ENCODE results near the gene MRPL49.

MRPL49 gene

GRCh38 chr11:65103476-65103875 lies 18.6 kb upstream of the MRPL49 start:
- no peak for TF ChIP-seq EZH2 (optimal IDR thresholded peaks at IDR 0.05; ENCODE audit: low read depth, low read length)
- no peak for TF ChIP-seq EZH2phosphoT487 (IDR thresholded peaks at IDR 0.05; ENCODE audit: low read length)
- TF ChIP-seq CTCF (IDR thresholded peaks at IDR 0.05; ENCODE audit: low read length): no peak
- no peak overlapping the region for H3K27ac ChIP-seq (ENCODE audit: low read length)
- no peak for DNase-seq

GRCh38 chr11:65104628-65105027 lies 17.5 kb upstream of the MRPL49 start:
- no peaks in the 10 kb centered on the region for H3K4me1 ChIP-seq (ENCODE audit: low read length)
- no peaks in the 10 kb centered on the region for H3K9me3 ChIP-seq (replicated peaks; ENCODE audit: insufficient read depth, low read length)
- no peaks in the 10 kb centered on the region for H3K9me2 ChIP-seq (replicated peaks; ENCODE audit: insufficient read depth, low read length)
- H2AFZ ChIP-seq (ENCODE audit: low read length): no peak overlapping the region
- H3K9ac ChIP-seq (ENCODE audit: low read length): no peak overlapping the region
- H3K27me3 ChIP-seq (replicated peaks; ENCODE audit: insufficient read depth, low read length): no peaks in the 10 kb centered on the region
- H3K4me2 ChIP-seq (ENCODE audit: low read depth, low read length): no peak overlapping the region
- TF ChIP-seq CTCF (IDR thresholded peaks at IDR 0.05; ENCODE audit: low read length): no peak
- no peak for TF ChIP-seq EZH2phosphoT487 (IDR thresholded peaks at IDR 0.05; ENCODE audit: low read length)
- TF ChIP-seq EZH2 (optimal IDR thresholded peaks at IDR 0.05; ENCODE audit: low read depth, low read length): no peak
- H3K79me2 ChIP-seq (ENCODE audit: low read length): peaks cover 61% of the 10 kb centered on the region
- H4K20me1 ChIP-seq (ENCODE audit: insufficient read depth, low read length): no peaks in the 10 kb centered on the region
- no peak for DNase-seq
- no peaks in the 10 kb centered on the region for H3K36me3 ChIP-seq (replicated peaks; ENCODE audit: insufficient read depth, low read length)
- H3F3A ChIP-seq (ENCODE audit: insufficient read depth, low read length): peaks cover 2% of the 10 kb centered on the region
- H3K4me3 ChIP-seq (ENCODE audit: low read length): no peak overlapping the region
- H3K27ac ChIP-seq (ENCODE audit: low read length): no peak overlapping the region

More at GRCh38 chr11:65103476-65103875, 18.6 kb upstream of the MRPL49 start:
- no peaks in the 10 kb centered on the region for H3K9me3 ChIP-seq (replicated peaks; ENCODE audit: insufficient read depth, low read length)
- H3K9ac ChIP-seq (ENCODE audit: low read length): no peak overlapping the region
- H3K4me2 ChIP-seq (ENCODE audit: low read depth, low read length): no peak overlapping the region
- no peaks in the 10 kb centered on the region for H3K9me2 ChIP-seq (replicated peaks; ENCODE audit: insufficient read depth, low read length)
- no peak overlapping the region for H3K4me3 ChIP-seq (ENCODE audit: low read length)
- H3K36me3 ChIP-seq (replicated peaks; ENCODE audit: insufficient read depth, low read length): no peaks in the 10 kb centered on the region
- H3K27me3 ChIP-seq (replicated peaks; ENCODE audit: insufficient read depth, low read length): no peaks in the 10 kb centered on the region
- H3K4me1 ChIP-seq (ENCODE audit: low read length): 0 out of 2 replicates have a peak, but pooled peaks cover 1% of the 10 kb centered on the region
- peaks cover 72% of the 10 kb centered on the region for H3K79me2 ChIP-seq (ENCODE audit: low read length)
- no peaks in the 10 kb centered on the region for H4K20me1 ChIP-seq (ENCODE audit: insufficient read depth, low read length)
- H3F3A ChIP-seq (ENCODE audit: insufficient read depth, low read length): no peaks in the 10 kb centered on the region; the same call in 1 of the 2 replicates
- no peak overlapping the region for H2AFZ ChIP-seq (ENCODE audit: low read length)

- peaks cover 44% of the 10 kb centered on the region for H3K79me2 ChIP-seq (ENCODE audit: low read length)
- no peak overlapping the region for H3K27ac ChIP-seq (ENCODE audit: low read length)
- H3K27me3 ChIP-seq (replicated peaks; ENCODE audit: insufficient read depth, low read length): no peaks in the 10 kb centered on the region
- no peak overlapping the region for H2AFZ ChIP-seq (ENCODE audit: low read length)
- H4K20me1 ChIP-seq (ENCODE audit: insufficient read depth, low read length): no peaks in the 10 kb centered on the region
- no peak overlapping the region for H3K9ac ChIP-seq (ENCODE audit: low read length)
- H3K9me2 ChIP-seq (replicated peaks; ENCODE audit: insufficient read depth, low read length): no peaks in the 10 kb centered on the region
- no peak for DNase-seq
- no peak for TF ChIP-seq EZH2 (optimal IDR thresholded peaks at IDR 0.05; ENCODE audit: low read depth, low read length)
- no peak for TF ChIP-seq EZH2phosphoT487 (IDR thresholded peaks at IDR 0.05; ENCODE audit: low read length)
- no peak for TF ChIP-seq CTCF (IDR thresholded peaks at IDR 0.05; ENCODE audit: low read length)
- H3F3A ChIP-seq (ENCODE audit: insufficient read depth, low read length): peaks cover 13% of the 10 kb centered on the region
- H3K4me1 ChIP-seq (ENCODE audit: low read length): peaks cover 12% of the 10 kb centered on the region
- H3K4me3 ChIP-seq (ENCODE audit: low read length): no peak overlapping the region
- no peaks in the 10 kb centered on the region for H3K9me3 ChIP-seq (replicated peaks; ENCODE audit: insufficient read depth, low read length)
- no peaks in the 10 kb centered on the region for H3K36me3 ChIP-seq (replicated peaks; ENCODE audit: insufficient read depth, low read length)
- H3K4me2 ChIP-seq (ENCODE audit: low read depth, low read length): no peak overlapping the region
These were observed 15.0 kb upstream of the MRPL49 start for GRCh38 chr11:65107078-65107477.

All from MM.1S (cell line).